ENCODE data around the gene PLEKHG2.

DNA sequence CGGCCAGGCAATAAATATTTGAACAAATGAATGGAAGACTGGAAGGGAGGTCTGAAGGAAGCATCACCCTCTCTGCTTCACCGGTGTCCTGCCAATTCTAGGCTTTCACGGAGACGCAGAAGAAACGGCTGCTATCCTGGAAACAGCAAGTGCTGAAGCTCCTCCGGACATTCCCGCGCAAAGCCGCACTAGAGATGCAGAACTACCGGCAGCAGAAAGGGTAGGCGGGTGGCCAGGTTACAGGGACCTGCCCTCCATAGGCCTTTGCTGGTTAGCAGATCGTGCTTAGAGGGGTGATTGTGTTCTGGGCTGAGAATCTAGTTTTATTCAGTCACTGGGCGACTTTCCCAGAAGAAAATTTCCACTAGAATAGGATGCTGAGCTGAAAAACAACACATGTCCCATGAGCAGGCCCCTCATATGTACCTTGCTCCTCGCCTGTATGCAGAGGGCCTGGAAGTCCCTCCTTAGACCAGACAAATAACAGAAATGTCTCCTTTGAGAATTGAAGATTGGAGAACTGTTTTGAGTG, 32.5 kb upstream of the PLEKHG2 start:
- TF ChIP-seq, protein P1, sequence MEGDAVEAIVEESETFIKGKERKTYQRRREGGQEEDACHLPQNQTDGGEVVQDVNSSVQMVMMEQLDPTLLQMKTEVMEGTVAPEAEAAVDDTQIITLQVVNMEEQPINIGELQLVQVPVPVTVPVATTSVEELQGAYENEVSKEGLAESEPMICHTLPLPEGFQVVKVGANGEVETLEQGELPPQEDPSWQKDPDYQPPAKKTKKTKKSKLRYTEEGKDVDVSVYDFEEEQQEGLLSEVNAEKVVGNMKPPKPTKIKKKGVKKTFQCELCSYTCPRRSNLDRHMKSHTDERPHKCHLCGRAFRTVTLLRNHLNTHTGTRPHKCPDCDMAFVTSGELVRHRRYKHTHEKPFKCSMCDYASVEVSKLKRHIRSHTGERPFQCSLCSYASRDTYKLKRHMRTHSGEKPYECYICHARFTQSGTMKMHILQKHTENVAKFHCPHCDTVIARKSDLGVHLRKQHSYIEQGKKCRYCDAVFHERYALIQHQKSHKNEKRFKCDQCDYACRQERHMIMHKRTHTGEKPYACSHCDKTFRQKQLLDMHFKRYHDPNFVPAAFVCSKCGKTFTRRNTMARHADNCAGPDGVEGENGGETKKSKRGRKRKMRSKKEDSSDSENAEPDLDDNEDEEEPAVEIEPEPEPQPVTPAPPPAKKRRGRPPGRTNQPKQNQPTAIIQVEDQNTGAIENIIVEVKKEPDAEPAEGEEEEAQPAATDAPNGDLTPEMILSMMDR (IDR thresholded peaks at IDR 0.05) = no peak
- TF ChIP-seq POLR2A (IDR thresholded peaks at IDR 0.05) = no peak
